IMR-90 (cell line): Measurements from ENCODE around the gene FITM1. TPM values are rescaled to one million over a fixed set of nuclear protein-coding genes. Genes with fewer than 3 reads are reported as not detected.

Source experiments
- ATAC-seq: fragments of 200-7000 bp; cut with Tn5 transposase; 2 replicates; pipeline ENCODE4 v1.9.1; 2020; ENCODE audit warnings: low read depth, mild to moderate bottlenecking, moderate library complexity
- BruUV-seq: library from RNA; stranded (reverse); fragments of 400-500 nt; replicated peaks from 2 replicates; lab custom pipeline; 2021; lab: Mats Ljungman, UMichigan
- CTCF ChIA-PET: fragments of 300-600 bp; formaldehyde crosslinking; extraction: SDS; loops from one replicate; lab custom pipeline; 2021; ENCODE audit warnings: antibody characterized with exemption; lab: Yijun Ruan, JAX
- POLR2A ChIA-PET: fragments of 300-600 bp; sonication (Branson Sonifier 250); formaldehyde crosslinking; loops from one replicate; lab custom pipeline; 2022; ENCODE audit warnings: antibody characterized with exemption; ENCODE audit not compliant: unreplicated experiment; lab: Charles Lee
- DNase-seq: peaks from one replicate; pipeline ENCODE4 v3.0.0; 2013
- H2AFZ ChIP-seq: replicated peaks from 2 replicates; pipeline ENCODE3; 2013; ENCODE audit warnings: low read length, mild to moderate bottlenecking; ENCODE audit not compliant: poor library complexity
- H2AK5ac ChIP-seq: 2 replicates; pipeline ENCODE4 v1.6.1; 2013; ENCODE audit warnings: low read depth, low read length, inconsistent platforms
- H2AK9ac ChIP-seq: replicated peaks from 2 replicates; pipeline ENCODE3; 2013; ENCODE audit warnings: mild to moderate bottlenecking, low read depth, low read length, moderate library complexity; ENCODE audit not compliant: poor library complexity
- H2BK120ac ChIP-seq: 2 replicates; pipeline ENCODE4 v1.6.1; 2013; ENCODE audit warnings: low read depth, low read length, inconsistent platforms
- H2BK15ac ChIP-seq: 3 replicates; pipeline ENCODE4 v1.6.1; 2013; ENCODE audit warnings: low read depth, low read length, inconsistent platforms
- H2BK20ac ChIP-seq: 2 replicates; pipeline ENCODE4 v1.6.1; 2013; ENCODE audit warnings: low read depth, mild to moderate bottlenecking, inconsistent platforms, low read length, moderate library complexity
- H2BK5ac ChIP-seq: 2 replicates; pipeline ENCODE4 v1.6.1; 2013; ENCODE audit warnings: mild to moderate bottlenecking, low read depth, low read length, inconsistent platforms; ENCODE audit not compliant: poor library complexity, severe bottlenecking
- H3K14ac ChIP-seq: replicated peaks from 2 replicates; pipeline ENCODE4 v1.6.1; 2013; ENCODE audit warnings: low read depth, low read length, inconsistent platforms
- H3K18ac ChIP-seq: 2 replicates; pipeline ENCODE4 v1.6.1; 2013; ENCODE audit warnings: low read depth, low read length, control low read depth
- H3K23ac ChIP-seq: 2 replicates; pipeline ENCODE4 v1.6.1; 2013; ENCODE audit warnings: low read depth, low read length, inconsistent platforms
- H3K27ac ChIP-seq: 2 replicates; pipeline ENCODE4 v1.5.1; 2013; ENCODE audit warnings: mild to moderate bottlenecking, control low read depth, low read length; ENCODE audit not compliant: insufficient read depth
- H3K27me3 ChIP-seq: 2 replicates; pipeline ENCODE4 v1.6.1; 2013; ENCODE audit warnings: low read length; ENCODE audit not compliant: control insufficient read depth, insufficient read depth
- H3K36me3 ChIP-seq: 2 replicates; pipeline ENCODE4 v1.6.1; 2013; ENCODE audit warnings: low read length, mixed read lengths; ENCODE audit not compliant: control insufficient read depth, insufficient read depth
- H3K4ac ChIP-seq: 2 replicates; pipeline ENCODE4 v1.6.1; 2013; ENCODE audit warnings: low read depth, low read length, inconsistent platforms
- H3K4me1 ChIP-seq: 2 replicates; pipeline ENCODE4 v1.6.1; 2013; ENCODE audit warnings: low read length, mixed read lengths; ENCODE audit not compliant: control insufficient read depth, insufficient read depth
- H3K4me2 ChIP-seq: 2 replicates; pipeline ENCODE4 v1.6.1; 2013; ENCODE audit warnings: low read depth, mild to moderate bottlenecking, control low read depth, low read length, moderate library complexity
- H3K4me3 ChIP-seq: 2 replicates; pipeline ENCODE4 v1.5.1; 2013; ENCODE audit warnings: low read depth, mild to moderate bottlenecking, control low read depth, low read length, moderate library complexity; ENCODE audit not compliant: insufficient read depth
- H3K56ac ChIP-seq: 2 replicates; pipeline ENCODE4 v1.6.1; 2013; ENCODE audit warnings: low read length, inconsistent platforms; ENCODE audit not compliant: insufficient read depth; ENCODE audit errors: extremely low read depth
- H3K79me1 ChIP-seq, 2 experiments: 2 replicates each; pipeline ENCODE4 v1.6.1; 2013; ENCODE audit warnings: low read length in 2 of 2, inconsistent platforms in 1 of 2, low read depth in 1 of 2
- H3K9ac ChIP-seq: 2 replicates; pipeline ENCODE4 v1.6.1; 2013; ENCODE audit warnings: low read depth, low read length, control low read depth
- H3K9me1 ChIP-seq: 2 replicates; pipeline ENCODE4 v1.6.1; 2013; ENCODE audit warnings: low read length, inconsistent platforms; ENCODE audit not compliant: insufficient read depth
- H3K9me3 ChIP-seq: 2 replicates; pipeline ENCODE4 v1.6.1; 2013; ENCODE audit warnings: low read length; ENCODE audit not compliant: control insufficient read depth, insufficient read depth
- H4K20me1 ChIP-seq: 2 replicates; pipeline ENCODE4 v1.6.1; 2013; ENCODE audit warnings: low read length, inconsistent platforms; ENCODE audit not compliant: insufficient read depth
- H4K5ac ChIP-seq: 2 replicates; pipeline ENCODE4 v1.6.1; 2013; ENCODE audit warnings: mild to moderate bottlenecking, low read depth, low read length, control low read depth
- H4K8ac ChIP-seq, 2 experiments: 2 replicates each; pipeline ENCODE4 v1.6.1; 2013; ENCODE audit warnings: low read depth in 2 of 2, low read length in 2 of 2, control low read depth in 1 of 2, inconsistent platforms in 1 of 2
- H4K91ac ChIP-seq: 2 replicates; pipeline ENCODE4 v1.6.1; 2013; ENCODE audit warnings: low read depth, low read length, inconsistent platforms; ENCODE audit not compliant: insufficient read depth
- CEBPB ChIP-seq: IDR thresholded peaks from 2 replicates; pipeline ENCODE4 v1.6.1; 2012; ENCODE audit warnings: low read depth, low read length, improper control_type of control experiment
- FOS ChIP-seq: fragments of 150-350 bp; IDR thresholded peaks from 2 replicates; pipeline ENCODE4 v1.6.1; 2016; ENCODE audit warnings: low read depth, low read length
- MAFK ChIP-seq: IDR thresholded peaks from 2 replicates; pipeline ENCODE4 v1.6.1; 2012; ENCODE audit warnings: low read depth, low read length, improper control_type of control experiment
- MAZ ChIP-seq: IDR thresholded peaks from 2 replicates; pipeline ENCODE4 v1.6.1; 2012; ENCODE audit warnings: low read depth, mild to moderate bottlenecking, low read length, improper control_type of control experiment, moderate library complexity, borderline replicate concordance
- MXI1 ChIP-seq: IDR thresholded peaks from 2 replicates; pipeline ENCODE4 v1.6.1; 2012; ENCODE audit warnings: low read depth, mild to moderate bottlenecking, low read length, moderate library complexity, borderline replicate concordance
- POLR2A ChIP-seq: IDR thresholded peaks from 2 replicates; pipeline ENCODE4 v1.6.1; 2012; ENCODE audit warnings: mild to moderate bottlenecking, low read depth, low read length
- RAD21 ChIP-seq: IDR thresholded peaks from 2 replicates; pipeline ENCODE4 v1.6.1; 2012; ENCODE audit warnings: low read length, improper control_type of control experiment
- RCOR1 ChIP-seq: IDR thresholded peaks from 2 replicates; pipeline ENCODE4 v1.6.1; 2012; ENCODE audit warnings: mild to moderate bottlenecking, low read length, improper control_type of control experiment; ENCODE audit not compliant: insufficient replicate concordance
- RFX5 ChIP-seq: IDR thresholded peaks from 2 replicates; pipeline ENCODE4 v1.8.0; 2012; ENCODE audit warnings: low read depth, mild to moderate bottlenecking, low read length, moderate library complexity
- SMC3 ChIP-seq: fragments of 150-350 bp; IDR thresholded peaks from 2 replicates; pipeline ENCODE4 v1.6.1; 2016; ENCODE audit warnings: low read depth, mild to moderate bottlenecking, antibody characterized with exemption, low read length, moderate library complexity
- WGBS, 2 experiments: methylation state at CpG; one replicate each; pipeline versions ENCODE4 v1.1.5 to v1.1.7; 2013; ENCODE audit warnings: missing lambda C conversion rate in 2 of 2; ENCODE audit not compliant: insufficient read length in 1 of 2; ENCODE audit errors: extremely low coverage in 2 of 2; 5-methylcytosine and 5-hydroxymethylcytosine counted together
- dilution Hi-C: fragments of 300-500 bp; cut with HindIII; formaldehyde crosslinking; loops from one replicate; pipeline ENCODE4 v1.14.3; 2018; ENCODE audit warnings: low sequenced_read_pairs; ENCODE audit not compliant: unreplicated experiment
- in situ Hi-C: fragments of 300-500 bp; cut with MboI; formaldehyde crosslinking; loops from 3 replicates; pipeline ENCODE4 v1.14.3; 2019; ENCODE audit warnings: low sequenced_read_pairs, inconsistent platforms, mixed read lengths
- intact Hi-C: fragments of 100-400 bp; cut with micrococcal nuclease; formaldehyde crosslinking; loops from 2 replicates; pipeline ENCODE4 v1.10.0; 2022
- polyA plus RNA-seq, 3 experiments: library from polyadenylated mRNA; depleted of rRNA; stranded (reverse); fragments of >200 nt; gene quantifications; 2 replicates each; pipeline ENCODE4 v1.2.3, GENCODE V29; 2012; ENCODE audit warnings: low replicate concordance in 1 of 3
- total RNA-seq: library from RNA; depleted of rRNA; stranded (reverse); fragments of >200 nt; gene quantifications from 2 replicates; pipeline ENCODE4 v1.2.3, GENCODE V29; 2012
- TF ChIP-seq, protein P1 (sequence below): fragments of 150-350 bp; IDR thresholded peaks from 2 replicates; pipeline ENCODE4 v1.6.1; 2016; ENCODE audit warnings: low read depth, mild to moderate bottlenecking, low read length, moderate library complexity, borderline replicate concordance
- TF ChIP-seq, protein P2 (sequence below): fragments of 150-350 bp; IDR thresholded peaks from 2 replicates; pipeline ENCODE4 v1.6.1; 2017; ENCODE audit warnings: mild to moderate bottlenecking, antibody characterized with exemption, low read length, low read depth

The FITM1 gene
- total and polyA plus RNA-seq, 2 of the 4 experiments (the other 2 are of a cell fraction), result not detected

DNA sequence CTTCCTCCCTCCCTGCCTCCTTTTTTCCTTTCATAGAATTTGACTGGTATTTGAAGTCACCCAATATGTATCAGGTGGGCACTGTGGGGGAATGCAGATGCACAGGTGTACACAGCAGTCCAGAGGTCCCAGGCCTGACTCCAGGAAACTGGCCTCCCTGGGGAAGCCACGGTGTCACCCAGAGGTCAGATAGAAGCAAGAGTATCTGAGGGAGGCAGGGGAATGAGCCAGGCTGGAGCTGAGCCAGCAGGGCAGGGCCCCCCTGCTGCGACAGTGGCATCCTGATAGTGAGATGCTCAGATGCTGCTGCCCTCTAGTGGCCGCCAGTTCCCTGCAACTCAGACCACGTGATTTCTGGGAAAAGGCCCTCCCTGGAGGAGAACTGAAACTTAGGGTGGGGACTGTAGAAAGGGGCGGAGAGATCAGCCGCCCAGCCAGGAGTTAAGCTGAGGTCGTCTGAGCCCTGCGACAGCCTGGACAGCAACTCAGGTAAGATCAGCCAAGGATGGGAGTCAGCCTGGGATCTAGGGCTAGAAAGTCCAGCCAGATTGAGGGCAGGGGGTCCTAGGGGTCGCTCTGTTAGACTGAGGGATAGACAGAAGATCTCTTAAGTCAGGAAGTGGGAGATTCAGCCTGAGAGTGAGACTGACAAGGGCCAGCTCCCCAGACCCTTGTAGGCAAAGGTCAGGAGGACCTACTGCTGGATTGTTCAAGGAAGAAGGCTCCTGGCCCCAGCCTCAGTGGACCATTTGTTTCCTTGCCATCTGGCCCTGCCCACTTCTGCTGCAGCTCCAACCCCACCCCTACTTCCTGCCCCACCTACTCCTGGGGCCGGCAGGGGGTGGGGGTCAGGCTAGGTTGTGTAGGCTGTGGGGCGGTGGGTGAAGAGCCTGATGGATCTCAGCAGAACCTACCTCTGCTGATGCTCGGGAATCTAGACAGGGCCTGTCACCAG, 30.7 kb downstream of the FITM1 start, which contains the start of gene IRF9:
TSS of gene IRF9 (plus strand) at position 416 of the 955 bp plus-strand sequence. CDS start 880 bp downstream, outside the sequence.
- peak; percentile 91 for DNase-seq
- Histone ChIP-seq H3K14ac (peak within 1 kb of the TSS; percentile 96), H4K5ac (peak within 1 kb of the TSS; percentile 78), H2BK120ac (peak within 1 kb of the TSS; percentile 72), H2BK5ac (peak within 1 kb of the TSS; percentile 80), H3K18ac (peak within 1 kb of the TSS; percentile 78), H4K20me1 (no peaks in the 10 kb centered on the region), H3K4ac (peak within 1 kb of the TSS; percentile 95), H2AK9ac (peak within 1 kb of the TSS; percentile 99), H3K9me1 (peaks cover 7% of the 10 kb centered on the region), H2AFZ (peak within 1 kb of the TSS; percentile 89), H2BK20ac (0 out of 2 replicates have a peak within 1 kb of the TSS, but pooled peaks have one; percentile 15), H3K36me3 (peaks cover 67% of the 10 kb centered on the region), H2BK15ac (peak within 1 kb of the TSS; percentile 67; the same call in 2 of the 3 replicates), H4K8ac (peak within 1 kb of the TSS; percentile 38 to 95), H3K56ac (peak within 1 kb of the TSS; percentile 90), H3K27me3 (no peaks in the 10 kb centered on the region), H4K91ac (peak within 1 kb of the TSS; percentile 88), H2AK5ac (peak within 1 kb of the TSS; percentile 85), H3K23ac (peak within 1 kb of the TSS; percentile 93), H3K9ac (peak within 1 kb of the TSS; percentile 88), H3K27ac (peak within 1 kb of the TSS; percentile 78), H3K4me3 (peak within 1 kb of the TSS; percentile 57), H3K4me1 (peaks cover 7% of the 10 kb centered on the region), H3K79me1 (peaks cover 12 to 40% of the 10 kb centered on the region in 2 experiments), H3K4me2 (peak within 1 kb of the TSS; percentile 81), H3K9me3 (no peaks in the 10 kb centered on the region)
- 0% methylated on average over 5 of the region's 12 CpGs; no CpG with 5 or more reads in 1 of the 2 experiments for WGBS, 2 experiments
- in situ Hi-C loops, result no loop called here
- CTCF ChIA-PET, result interaction anchor here (0.6 to 1.6 kb wide), 10 partner anchors 10 to 53 kb away, joined by 3 to 14 read pairs (median 4); partner anchors contain the start of genes DCAF11, EMC9, NRL and PSME2
- ATAC-seq, result peak; percentile 95
- BruUV-seq, result no TSS peak
- dilution Hi-C loops, result no loop called here
- POLR2A ChIA-PET, result interaction anchor here (1.1 kb wide), 1 partner anchor 11 kb away, joined by 3 read pairs; no protein-coding TSS in a partner anchor
- intact Hi-C loops, result loop anchor here (1.0 kb wide), 2 partner anchors 47 to 103 kb away; partner anchors contain the start of genes DCAF11 and NRL
- no peak for TF ChIP-seq RFX5
- TF ChIP-seq MXI1, result peak; percentile 82; the same call in 1 of the 2 replicates
- no peak; the same call in 1 of the 2 replicates for TF ChIP-seq CEBPB
- TF ChIP-seq, protein P1, sequence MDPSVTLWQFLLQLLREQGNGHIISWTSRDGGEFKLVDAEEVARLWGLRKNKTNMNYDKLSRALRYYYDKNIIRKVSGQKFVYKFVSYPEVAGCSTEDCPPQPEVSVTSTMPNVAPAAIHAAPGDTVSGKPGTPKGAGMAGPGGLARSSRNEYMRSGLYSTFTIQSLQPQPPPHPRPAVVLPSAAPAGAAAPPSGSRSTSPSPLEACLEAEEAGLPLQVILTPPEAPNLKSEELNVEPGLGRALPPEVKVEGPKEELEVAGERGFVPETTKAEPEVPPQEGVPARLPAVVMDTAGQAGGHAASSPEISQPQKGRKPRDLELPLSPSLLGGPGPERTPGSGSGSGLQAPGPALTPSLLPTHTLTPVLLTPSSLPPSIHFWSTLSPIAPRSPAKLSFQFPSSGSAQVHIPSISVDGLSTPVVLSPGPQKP, result no peak
- no peak for TF ChIP-seq FOS
- peak; percentile 76 for TF ChIP-seq SMC3
- TF ChIP-seq MAZ, result peak; percentile 87
- TF ChIP-seq, protein P2, sequence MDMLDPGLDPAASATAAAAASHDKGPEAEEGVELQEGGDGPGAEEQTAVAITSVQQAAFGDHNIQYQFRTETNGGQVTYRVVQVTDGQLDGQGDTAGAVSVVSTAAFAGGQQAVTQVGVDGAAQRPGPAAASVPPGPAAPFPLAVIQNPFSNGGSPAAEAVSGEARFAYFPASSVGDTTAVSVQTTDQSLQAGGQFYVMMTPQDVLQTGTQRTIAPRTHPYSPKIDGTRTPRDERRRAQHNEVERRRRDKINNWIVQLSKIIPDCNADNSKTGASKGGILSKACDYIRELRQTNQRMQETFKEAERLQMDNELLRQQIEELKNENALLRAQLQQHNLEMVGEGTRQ, result peak; percentile 95
- TF ChIP-seq RAD21, result peak; percentile 72
- peak; percentile 71 for TF ChIP-seq RCOR1
- TF ChIP-seq POLR2A, result peak; percentile 54; the same call in 1 of the 2 replicates
- no peak for TF ChIP-seq MAFK
